ENCODE data around the gene STXBP5L. TPM values are rescaled to one million over a fixed set of nuclear protein-coding genes. Genes with fewer than 3 reads are reported as not detected.
"Not testable (repeated sequence)": the region's sequence is repeated elsewhere in the genome, so short reads cannot be mapped to it uniquely, and the experiment has no call there.

STXBP5L gene
- polyA plus RNA-seq, 1 donor = 0.33 TPM

DNA sequence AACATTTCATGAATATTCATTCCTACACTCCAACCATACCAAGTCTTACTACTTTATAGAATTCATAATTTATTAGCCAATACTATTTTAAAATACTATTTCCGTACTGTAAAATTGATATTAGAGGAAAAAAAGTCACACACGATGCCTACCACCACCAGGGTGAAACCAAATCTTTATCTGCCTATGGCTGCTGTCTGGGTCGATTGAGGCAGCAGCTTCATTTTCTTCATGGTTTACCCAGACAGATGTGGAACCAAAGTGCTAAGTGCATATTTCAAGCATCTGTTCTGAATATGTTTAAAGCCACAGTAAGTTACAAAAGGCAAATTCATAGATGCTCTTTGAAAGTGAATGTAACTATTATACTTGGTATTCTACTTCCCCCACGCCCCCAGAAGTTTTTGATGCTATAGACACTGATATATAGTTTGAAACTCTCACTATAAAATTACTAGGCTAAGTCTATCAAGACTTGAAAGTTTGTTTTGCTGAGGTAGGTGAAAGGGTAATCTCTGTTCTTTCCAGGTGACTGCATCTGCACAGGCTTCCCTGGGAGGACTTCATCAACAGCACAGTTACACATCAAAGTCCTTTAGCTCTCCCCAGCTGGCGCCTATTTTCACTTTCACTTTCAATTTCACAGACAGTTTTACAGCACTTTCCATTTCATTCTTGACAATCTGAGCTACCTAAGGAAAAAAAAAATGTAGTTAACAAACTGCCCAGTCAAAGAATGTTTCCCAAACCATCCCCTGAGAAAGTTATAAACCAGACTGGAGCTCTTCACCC lies 523.9 kb downstream of the STXBP5L start:
- DNase-seq = peak; percentile 77

DNA sequence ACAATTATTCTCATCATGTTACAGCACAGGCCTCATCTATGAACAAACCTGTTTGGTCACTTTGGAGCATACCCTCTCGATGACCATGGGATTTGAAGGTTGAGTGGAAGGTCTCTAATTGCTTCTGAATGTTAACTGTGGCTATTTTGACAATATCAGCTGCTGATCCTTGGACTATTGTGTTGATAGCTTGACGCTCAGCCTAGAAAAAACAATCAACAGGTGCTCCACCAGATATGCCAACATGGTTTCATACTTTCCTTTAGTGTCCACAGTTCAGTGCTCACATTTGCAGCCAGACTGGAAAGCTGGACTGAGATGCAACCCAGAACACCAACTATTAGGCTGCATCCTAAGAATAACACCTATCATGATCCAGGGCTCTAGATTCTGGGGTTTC lies 528.1 kb downstream of the STXBP5L start:
- DNase-seq = no peak

DNA sequence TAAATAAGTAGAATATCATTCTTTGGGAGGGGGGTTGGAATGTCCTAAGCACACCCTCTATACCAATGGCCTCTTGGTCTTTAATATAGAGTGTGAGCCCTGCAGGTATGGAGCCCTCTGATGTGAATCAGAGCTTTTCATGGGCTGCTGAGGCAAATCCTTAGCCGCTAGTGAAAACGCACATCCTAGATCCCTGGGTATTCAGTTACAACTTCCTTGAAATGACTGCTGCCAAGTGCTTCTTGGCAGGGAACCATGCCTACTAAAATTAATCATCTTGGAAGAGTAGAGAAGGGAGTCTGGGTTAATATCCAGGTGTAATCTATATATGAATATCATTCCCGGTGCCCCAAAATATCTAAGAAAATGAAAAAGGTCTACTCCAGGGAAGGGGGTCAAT lies 528.6 kb downstream of the STXBP5L start:
- no peak for DNase-seq

DNA sequence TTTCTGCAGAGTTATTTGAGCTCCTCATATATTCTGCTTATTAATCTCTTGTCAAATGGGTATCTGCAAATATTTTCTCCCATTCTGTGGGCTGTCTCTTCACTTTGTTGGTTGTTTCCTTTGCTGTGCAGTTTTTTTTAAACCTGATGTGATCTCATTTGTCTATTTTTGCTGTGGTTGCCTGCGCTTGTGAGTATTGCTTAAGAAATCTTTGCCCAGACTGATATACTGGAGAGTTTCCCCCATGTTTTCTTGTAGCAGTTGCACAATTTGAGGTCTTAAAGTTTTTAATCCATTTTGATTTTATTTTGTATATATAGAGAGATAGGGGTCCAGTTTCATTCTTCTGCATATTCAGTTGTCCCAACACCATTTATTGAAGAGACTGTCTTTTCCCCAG lies 535.5 kb downstream of the STXBP5L start:
- DNase-seq = no peak

DNA sequence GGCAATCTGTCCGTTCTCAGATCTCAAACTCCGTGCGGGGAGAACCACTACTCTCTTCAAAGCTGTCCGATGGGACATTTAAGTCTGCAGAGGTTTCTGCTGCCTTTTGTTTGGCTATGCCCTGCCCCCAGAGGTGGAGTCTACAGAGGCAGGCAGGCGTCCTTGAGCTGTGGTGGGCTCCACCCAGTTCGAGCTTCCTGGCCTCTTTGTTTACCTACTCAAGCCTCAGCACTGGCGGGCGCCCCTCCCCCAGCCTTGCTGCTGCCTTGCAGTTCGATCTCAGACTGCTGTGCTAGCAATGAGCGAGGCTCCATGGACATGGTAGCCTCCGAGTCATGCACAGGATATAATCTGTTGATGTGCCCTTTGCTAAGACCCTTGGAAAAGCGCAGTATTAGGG lies 543.7 kb downstream of the STXBP5L start:
- DNase-seq = not testable (repeated sequence)

DNA sequence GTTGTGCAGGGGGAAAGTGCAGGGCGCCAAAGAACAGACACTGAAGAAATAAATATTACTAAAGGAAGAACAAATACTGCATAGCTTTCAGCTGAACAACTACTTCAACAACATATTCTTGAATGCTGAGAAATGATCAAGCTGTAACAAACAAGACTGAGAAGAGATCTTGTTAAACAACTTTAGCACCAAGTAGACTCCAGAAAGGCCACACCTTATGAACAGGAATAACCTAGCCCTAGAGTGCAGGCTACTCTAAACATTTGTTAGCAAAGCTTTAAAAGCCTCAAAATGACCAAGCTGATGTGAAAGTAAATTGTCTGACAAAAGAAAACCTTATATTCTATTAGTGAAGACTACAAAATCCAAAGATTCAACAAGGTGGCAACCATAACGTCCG lies 554.6 kb downstream of the STXBP5L start:
- no peak for DNase-seq

DNA sequence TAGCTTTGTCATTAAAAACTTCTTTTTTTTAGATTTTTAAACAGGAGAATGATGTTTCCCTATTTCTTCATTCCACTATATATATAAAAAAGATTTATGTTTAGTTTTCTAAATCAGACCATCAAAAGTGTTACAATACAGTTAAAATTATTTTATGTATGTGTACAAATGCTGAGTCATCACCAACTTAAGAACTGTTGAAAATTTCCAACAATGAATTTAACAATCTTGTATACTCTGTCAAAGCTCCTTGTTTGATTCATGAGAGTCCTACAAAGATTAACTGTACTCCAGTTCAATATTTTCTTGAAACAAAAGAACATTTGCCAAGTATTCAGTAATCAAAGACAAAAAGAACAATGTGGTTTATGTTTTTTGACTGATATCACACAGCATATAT lies 555.7 kb downstream of the STXBP5L start:
- DNase-seq = no peak

DNA sequence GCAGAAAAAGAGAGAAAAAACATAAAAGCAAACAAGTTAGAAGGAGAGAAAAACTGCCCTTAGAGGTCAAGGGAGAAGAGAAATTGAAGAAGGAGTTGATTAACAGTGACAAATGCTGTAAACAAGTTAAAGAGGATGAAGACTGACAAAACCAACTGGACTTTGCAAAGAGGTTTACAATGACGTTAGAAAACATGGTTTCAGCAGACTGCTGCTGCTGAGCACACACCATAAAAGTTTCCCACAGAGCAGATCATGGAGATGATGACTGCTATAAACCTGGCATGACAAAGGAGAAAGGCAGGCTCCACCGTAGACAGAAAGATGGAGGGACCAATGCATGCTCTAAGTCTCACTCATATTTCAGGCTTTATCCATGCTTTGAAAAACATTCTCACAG lies 559.1 kb downstream of the STXBP5L start:
- no peak for DNase-seq

DNA sequence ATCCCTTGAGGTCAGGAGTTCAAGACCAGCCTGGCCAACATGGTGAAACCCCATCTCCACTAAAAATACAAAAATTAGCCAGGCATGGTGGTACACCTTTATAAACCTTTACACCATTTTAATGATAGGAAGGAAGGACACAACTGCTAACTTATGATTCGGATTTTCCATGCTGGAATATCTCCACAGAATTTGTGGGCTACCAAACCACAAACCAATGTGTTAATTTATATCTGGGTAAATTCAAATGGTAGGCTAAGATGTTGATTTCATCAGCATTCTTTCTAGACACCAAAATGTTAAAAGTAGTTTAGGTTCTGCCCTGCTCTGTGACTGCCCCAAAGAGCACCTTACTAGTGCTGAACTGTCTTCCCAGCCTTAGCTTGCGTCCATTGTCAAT lies 565.0 kb downstream of the STXBP5L start:
- no peak for DNase-seq

Other genes with a start within 250 kb of the STXBP5L start
- 97.3 TPM for gene HGD, start 226.0 kb upstream of the STXBP5L start, polyA plus RNA-seq (ENCODE audit: insufficient read length)
- gene RABL3, start 165.7 kb upstream of the STXBP5L start, polyA plus RNA-seq (ENCODE audit: insufficient read length) = 33.2 TPM
- gene GTF2E1, start 165.5 kb upstream of the STXBP5L start, polyA plus RNA-seq (ENCODE audit: insufficient read length) = 18.5 TPM